Testis (tissue), 3 donors: ENCODE results near the gene AQP7. TPM values are rescaled to one million over a fixed set of nuclear protein-coding genes. Genes with fewer than 3 reads are reported as not detected.

Source experiments
- DNase-seq: peaks from one replicate; pipeline ENCODE4 v3.0.0-alpha.2; 2019
- H3K27ac ChIP-seq, 2 donors: fragments of 200-600 bp; sonication (generic); one replicate each; pipeline ENCODE4 v1.5.1; 2019
- H3K27me3 ChIP-seq: fragments of 200-600 bp; sonication (generic); one replicate; pipeline ENCODE4 v1.5.1; 2019
- H3K36me3 ChIP-seq: fragments of 200-600 bp; sonication (generic); one replicate; pipeline ENCODE4 v1.5.1; 2017; ENCODE audit warnings: low read depth; ENCODE audit errors: missing control alignments
- H3K4me1 ChIP-seq: fragments of 200-600 bp; sonication (generic); one replicate; pipeline ENCODE4 v1.5.1; 2019
- H3K4me3 ChIP-seq, 2 donors: fragments of 200-600 bp; sonication (generic); one replicate each; pipeline ENCODE4 v1.5.1; 2017 to 2019
- H3K9me3 ChIP-seq: fragments of 200-600 bp; sonication (generic); one replicate; pipeline ENCODE4 v1.5.1; 2017
- CTCF ChIP-seq, 3 experiments: fragments of 450-650 bp in 2 of 3; fragments of 200-600 bp in 1 of 3; sonication (generic) in 1 of 3; IDR thresholded peaks; one replicate each; pipeline ENCODE4 v1.5.1; 2016 to 2019; ENCODE audit warnings: antibody characterized with exemption in 3 of 3, mild to moderate bottlenecking in 2 of 3, moderate library complexity in 1 of 3
- POLR2A ChIP-seq: fragments of 450-650 bp; IDR thresholded peaks from one replicate; pipeline ENCODE4 v1.6.1; 2017; ENCODE audit warnings: antibody characterized with exemption, mild to moderate bottlenecking, moderate library complexity
- WGBS, 2 donors: methylation state at CpG; one replicate each; pipeline ENCODE4 v1.1.5; 2018; 5-methylcytosine and 5-hydroxymethylcytosine counted together
- intact Hi-C: fragments of 100-400 bp; cut with DNase I; formaldehyde crosslinking; loops from one replicate; pipeline ENCODE4 v1.15.1; 2023; ENCODE audit warnings: low total_unique reads
- polyA plus RNA-seq: library from polyadenylated mRNA; stranded (reverse); fragments of 350-450 nt; fragmentation: Illumina TruSeq; extraction: RNeasy Lipid Tissue Mini Kit (QIAGEN cat#74804); gene quantifications from one replicate; pipeline ENCODE4 v1.2.3, GENCODE V29; 2014; ENCODE audit warnings: low read depth, low replicate concordance; ENCODE audit not compliant: insufficient read depth
- total RNA-seq, 2 donors: library from RNA; depleted of rRNA; stranded (reverse); fragments of >200 nt; gene quantifications; one replicate each; pipeline ENCODE4 v1.2.3, GENCODE V29; 2016

The AQP7 gene
- total and polyA plus RNA-seq, 3 donors from 2014 or later, result 19.1 to 55.6 (median 37.6) TPM

- H3K27me3 ChIP-seq, result no peaks in the 10 kb centered on the region
- WGBS, 2 donors, result 91 to 95% methylated on average over 15 of the region's 15 CpGs
- intact Hi-C loops, result no loop called here
Measured at GRCh38 chr9:33442125-33442524, 39.8 kb upstream of the AQP7 start.

GRCh38 chr9:33440609-33441008 lies 38.2 kb upstream of the AQP7 start:
- no peaks in the 10 kb centered on the region for H3K36me3 ChIP-seq
- intact Hi-C loops, result no loop called here
- no peak overlapping the region for H3K27ac ChIP-seq
- TF ChIP-seq POLR2A (no peak), CTCF (IDR thresholded peaks at IDR 0.05) (no peak)
- H3K4me3 ChIP-seq, result no peak overlapping the region
- no peak for DNase-seq
- H3K9me3 ChIP-seq, result no peaks in the 10 kb centered on the region
- 83 to 96% methylated on average over 1 of the region's 1 CpG for WGBS, 2 donors
- peaks cover 3% of the 10 kb centered on the region for H3K4me1 ChIP-seq
- no peaks in the 10 kb centered on the region for H3K27me3 ChIP-seq

More at GRCh38 chr9:33442125-33442524, 39.8 kb upstream of the AQP7 start:
- Histone ChIP-seq H3K36me3 (no peaks in the 10 kb centered on the region), H3K27ac (no peak overlapping the region), H3K4me3 (no peak overlapping the region), H3K4me1 (peaks cover 9% of the 10 kb centered on the region), H3K9me3 (no peaks in the 10 kb centered on the region)
- TF ChIP-seq POLR2A, result no peak
- DNase-seq, result no peak

- Histone ChIP-seq H3K4me3 (no peak overlapping the region), H3K27ac (no peak overlapping the region), H3K9me3 (no peaks in the 10 kb centered on the region), H3K27me3 (no peaks in the 10 kb centered on the region), H3K36me3 (no peaks in the 10 kb centered on the region), H3K4me1 (peaks cover 1% of the 10 kb centered on the region)
- no peak for TF ChIP-seq POLR2A
- TF ChIP-seq CTCF (IDR thresholded peaks at IDR 0.05), result no peak
- intact Hi-C loops, result no loop called here
- no peak for DNase-seq
- WGBS, 2 donors, result 89 to 94% methylated on average over 7 of the region's 7 CpGs
Measured at GRCh38 chr9:33440204-33440603, 37.8 kb upstream of the AQP7 start.

- DNase-seq, result no peak
- intact Hi-C loops, result no loop called here
- WGBS, 2 donors, result 75 to 80% methylated on average over 5 to 6 of the region's 6 CpGs
- peaks cover 1% of the 10 kb centered on the region for H3K4me1 ChIP-seq
- H3K36me3 ChIP-seq, result no peaks in the 10 kb centered on the region
- H3K27ac ChIP-seq, result no peak overlapping the region
- H3K9me3 ChIP-seq, result no peaks in the 10 kb centered on the region
- H3K4me3 ChIP-seq, result no peak overlapping the region
- H3K27me3 ChIP-seq, result no peaks in the 10 kb centered on the region
- TF ChIP-seq CTCF (IDR thresholded peaks at IDR 0.05) (no peak), POLR2A (no peak)
Measured at GRCh38 chr9:33439731-33440130, 37.4 kb upstream of the AQP7 start.

GRCh38 chr9:33438926-33439680 lies 36.7 kb upstream of the AQP7 start:
- no peak for TF ChIP-seq POLR2A
- Histone ChIP-seq H3K9me3 (no peaks in the 10 kb centered on the region), H3K4me1 (peaks cover 5% of the 10 kb centered on the region), H3K4me3 (no peak overlapping the region), H3K36me3 (no peaks in the 10 kb centered on the region), H3K27me3 (no peaks in the 10 kb centered on the region), H3K27ac (no peak overlapping the region)
- 68 to 73% methylated on average over 7 of the region's 7 CpGs for WGBS, 2 donors
- intact Hi-C loops, result no loop called here
- DNase-seq, result no peak

- H3K27me3 ChIP-seq, result no peaks in the 10 kb centered on the region
- intact Hi-C loops, result no loop called here
- no peaks in the 10 kb centered on the region for H3K36me3 ChIP-seq
- no peak overlapping the region for H3K27ac ChIP-seq
- no peak for DNase-seq
- TF ChIP-seq POLR2A (no peak), CTCF (IDR thresholded peaks at IDR 0.05) (no peak)
- no peak overlapping the region for H3K4me3 ChIP-seq
- peaks cover 5% of the 10 kb centered on the region for H3K4me1 ChIP-seq
- 71 to 89% methylated on average over 1 of the region's 1 CpG for WGBS, 2 donors
- no peaks in the 10 kb centered on the region for H3K9me3 ChIP-seq
Measured at GRCh38 chr9:33437898-33438297, 35.5 kb upstream of the AQP7 start.
